ENCODE data around the gene HOXA1.

GRCh38 chr7:27064661-27065060 is 31.1 kb downstream of the HOXA1 start:
- no peak for TF ChIP-seq CTCF (conservative IDR thresholded peaks at IDR 0.05; ENCODE audit: low read depth, low read length)
- TF ChIP-seq CEBPB (IDR thresholded peaks at IDR 0.05; ENCODE audit: low read depth, low read length) = no peak
- TF ChIP-seq RAD21 (IDR thresholded peaks at IDR 0.05; ENCODE audit: low read length) = no peak
- no peak for TF ChIP-seq RCOR1 (IDR thresholded peaks at IDR 0.05; ENCODE audit: insufficient replicate concordance, low read length)
- no peak for TF ChIP-seq USF2 (IDR thresholded peaks at IDR 0.05; ENCODE audit: low read depth, low read length)
- TF ChIP-seq POLR2A (IDR thresholded peaks at IDR 0.05; ENCODE audit: low read depth, low read length) = no peak
- TF ChIP-seq CHD1 (IDR thresholded peaks at IDR 0.05; ENCODE audit: low read depth, low read length) = no peak
- no peak for TF ChIP-seq RFX5 (IDR thresholded peaks at IDR 0.05; ENCODE audit: low read depth, low read length)
- TF ChIP-seq SMC3 (IDR thresholded peaks at IDR 0.05; ENCODE audit: low read depth, low read length) = no peak
- no peak for TF ChIP-seq NFE2L2 (IDR thresholded peaks at IDR 0.05; ENCODE audit: low read depth, low read length)
- no peak for TF ChIP-seq MAZ (IDR thresholded peaks at IDR 0.05; ENCODE audit: borderline replicate concordance, low read depth, low read length)
- TF ChIP-seq ELK1 (IDR thresholded peaks at IDR 0.05; ENCODE audit: borderline replicate concordance, low read depth, low read length) = no peak
- TF ChIP-seq BHLHE40 (IDR thresholded peaks at IDR 0.05; ENCODE audit: low read depth, low read length) = no peak
- no peak for TF ChIP-seq MXI1 (IDR thresholded peaks at IDR 0.05; ENCODE audit: borderline replicate concordance, low read depth, low read length)

All from IMR-90 (cell line).